Fibroblast of skin of right quadriceps (primary cell): Measurements from ENCODE around the gene RPN2.
A peak's percentile ranks its signal among the peaks of the same experiment; 100 is the strongest.

Experiments
- DNase-seq: peaks from one replicate; pipeline ENCODE4 v3.0.0-alpha.2; 2013

RPN2 gene

GRCh38 chr20:37188787-37189186 is 9.7 kb downstream of the RPN2 start:
- no peak for DNase-seq

- DNase-seq, result no peak
Measured at GRCh38 chr20:37189416-37190016, 10.4 kb downstream of the RPN2 start.

- DNase-seq, result no peak
Measured at GRCh38 chr20:37190354-37191112, 11.4 kb downstream of the RPN2 start.

- peak; percentile 79 for DNase-seq
Measured at GRCh38 chr20:37192137-37192854, 13.2 kb downstream of the RPN2 start.

- DNase-seq, result no peak
Measured at GRCh38 chr20:37193226-37193625, 14.1 kb downstream of the RPN2 start.

GRCh38 chr20:37193821-37194220 is 14.7 kb downstream of the RPN2 start:
- no peak for DNase-seq

GRCh38 chr20:37194621-37195417 is 15.7 kb downstream of the RPN2 start:
- no peak for DNase-seq

GRCh38 chr20:37198932-37199660 is 20.0 kb downstream of the RPN2 start:
- DNase-seq, result no peak

- no peak for DNase-seq
Measured at GRCh38 chr20:37200376-37200775, 21.2 kb downstream of the RPN2 start.

GRCh38 chr20:37200926-37201826 is 22.0 kb downstream of the RPN2 start:
- no peak for DNase-seq

GRCh38 chr20:37201827-37202162 is 22.7 kb downstream of the RPN2 start:
- DNase-seq, result peak; percentile 29

GRCh38 chr20:37202267-37202943 is 23.3 kb downstream of the RPN2 start:
- DNase-seq, result peak; percentile 98

- DNase-seq, result no peak
Measured at GRCh38 chr20:37204056-37204455, 24.9 kb downstream of the RPN2 start.

GRCh38 chr20:37205130-37205529 is 26.0 kb downstream of the RPN2 start:
- DNase-seq, result no peak

- no peak for DNase-seq
Measured at GRCh38 chr20:37205794-37206193, 26.7 kb downstream of the RPN2 start.

GRCh38 chr20:37207171-37207570 is 28.0 kb downstream of the RPN2 start:
- DNase-seq, result no peak

- DNase-seq, result no peak
Measured at GRCh38 chr20:37209193-37209592, 30.1 kb downstream of the RPN2 start.

- DNase-seq, result no peak
Measured at GRCh38 chr20:37209661-37210314, 30.7 kb downstream of the RPN2 start.

- no peak for DNase-seq
Measured at GRCh38 chr20:37218441-37218840, 39.3 kb downstream of the RPN2 start.

- no peak for DNase-seq
Measured at GRCh38 chr20:37218976-37219375, 39.8 kb downstream of the RPN2 start.
